Breast epithelium (tissue), 4 donors: ENCODE data around the gene AURKA. TPM values are rescaled to one million over a fixed set of nuclear protein-coding genes. Genes with fewer than 3 reads are reported as not detected.

Experiments used
- DNase-seq, 2 donors: peaks; one replicate each; pipeline ENCODE4 v3.0.0-alpha.2; 2019; ENCODE audit warnings: low spot score in 2 of 2
- H3K27ac ChIP-seq, 2 donors: fragments of 200-600 bp; sonication (generic) in 1 of 2; one replicate each; pipeline ENCODE4 v1.5.1; 2016 to 2019; ENCODE audit warnings: mild to moderate bottlenecking in 1 of 2
- H3K27me3 ChIP-seq, 2 donors: fragments of 200-600 bp; sonication (generic) in 1 of 2; one replicate each; pipeline versions ENCODE4 v1.5.1 to v1.6.0; 2017 to 2019; ENCODE audit warnings: control low read depth in 1 of 2, mild to moderate bottlenecking in 1 of 2
- H3K36me3 ChIP-seq: fragments of 200-600 bp; one replicate; pipeline ENCODE4 v1.5.1; 2019
- H3K4me1 ChIP-seq, 2 donors: fragments of 200-600 bp; sonication (generic); one replicate each; pipeline ENCODE4 v1.5.1; 2016 to 2019; ENCODE audit warnings: control low read depth in 1 of 2
- H3K4me3 ChIP-seq, 3 donors: fragments of 200-600 bp; sonication (generic); 1 replicate in 2 of 3; 2 replicates in 1 of 3; pipeline ENCODE4 v1.5.1; 2016 to 2019; ENCODE audit warnings: mild to moderate bottlenecking in 3 of 3, moderate library complexity in 2 of 3
- H3K9me3 ChIP-seq, 2 donors: fragments of 200-600 bp; sonication (generic) in 1 of 2; one replicate each; pipeline ENCODE4 v1.5.1; 2016 to 2019; ENCODE audit warnings: control low read depth in 1 of 2
- CTCF ChIP-seq, 3 donors: fragments of 450-650 bp; IDR thresholded peaks; one replicate each; pipeline ENCODE4 v1.5.1; 2016 to 2017; ENCODE audit warnings: antibody characterized with exemption in 3 of 3, mild to moderate bottlenecking in 3 of 3, moderate library complexity in 3 of 3
- POLR2A ChIP-seq: fragments of 450-650 bp; IDR thresholded peaks from one replicate; pipeline ENCODE4 v1.6.1; 2016; ENCODE audit warnings: antibody characterized with exemption, mild to moderate bottlenecking, moderate library complexity
- POLR2AphosphoS5 ChIP-seq, 3 donors: sonication (generic); formaldehyde crosslinking; IDR thresholded peaks; one replicate each; pipeline ENCODE4 v1.6.1; 2017; ENCODE audit warnings: antibody characterized with exemption in 3 of 3
- intact Hi-C: fragments of 100-400 bp; cut with DNase I; formaldehyde crosslinking; loops from one replicate; pipeline ENCODE4 v1.15.1; 2023; ENCODE audit warnings: low total_unique reads
- total RNA-seq, 3 donors: library from RNA; depleted of rRNA; stranded (reverse); fragments of >200 nt; gene quantifications; one replicate each; pipeline ENCODE4 v1.1.0, GENCODE V29; 2016

AURKA gene
- total RNA-seq, 3 donors from 2014 or later, result 0.98 to 2.2 (median 1.6) TPM

DNA sequence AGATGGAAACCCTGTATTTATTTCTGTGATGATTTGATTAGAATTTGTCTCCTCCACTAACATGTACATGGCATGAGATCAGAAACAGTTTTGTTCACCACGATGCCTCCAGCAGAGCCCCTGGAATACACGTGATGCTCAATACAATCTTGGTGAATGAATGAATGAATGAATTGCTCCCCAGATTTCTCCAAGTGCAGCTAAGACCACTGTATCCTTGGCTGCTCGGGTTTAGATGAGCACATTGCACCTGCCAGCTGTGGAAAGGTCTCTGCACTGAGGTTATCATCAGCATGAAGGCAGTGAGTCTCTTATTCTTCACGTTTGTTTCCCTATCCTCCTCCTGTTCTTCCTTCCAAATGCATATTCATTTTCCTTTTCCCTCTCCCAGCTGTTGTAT lies 37.9 kb upstream of the AURKA start:
- Histone ChIP-seq H3K9me3 (no peaks in the 10 kb centered on the region), H3K27ac (no peak overlapping the region), H3K27me3 (no peaks in the 10 kb centered on the region), H3K36me3 (no peaks in the 10 kb centered on the region), H3K4me1 (no peaks in the 10 kb centered on the region), H3K4me3 (no peak overlapping the region)
- TF ChIP-seq POLR2AphosphoS5 (IDR thresholded peaks at IDR 0.05) (no peak), POLR2A (no peak), CTCF (IDR thresholded peaks at IDR 0.05) (no peak)
- no peak for DNase-seq
- intact Hi-C loops, result no loop called here

- H3K27me3 ChIP-seq, result no peaks in the 10 kb centered on the region
- TF ChIP-seq CTCF (IDR thresholded peaks at IDR 0.05), result no peak
- no peaks in the 10 kb centered on the region for H3K36me3 ChIP-seq
- intact Hi-C loops, result no loop called here
- H3K4me3 ChIP-seq, result no peak overlapping the region
- H3K27ac ChIP-seq, result no peak overlapping the region
- DNase-seq, result no peak
- H3K9me3 ChIP-seq, result no peaks in the 10 kb centered on the region
- H3K4me1 ChIP-seq, result no peaks in the 10 kb centered on the region
These were observed 37.5 kb upstream of the AURKA start for GRCh38 chr20:56429502-56429901.

DNA sequence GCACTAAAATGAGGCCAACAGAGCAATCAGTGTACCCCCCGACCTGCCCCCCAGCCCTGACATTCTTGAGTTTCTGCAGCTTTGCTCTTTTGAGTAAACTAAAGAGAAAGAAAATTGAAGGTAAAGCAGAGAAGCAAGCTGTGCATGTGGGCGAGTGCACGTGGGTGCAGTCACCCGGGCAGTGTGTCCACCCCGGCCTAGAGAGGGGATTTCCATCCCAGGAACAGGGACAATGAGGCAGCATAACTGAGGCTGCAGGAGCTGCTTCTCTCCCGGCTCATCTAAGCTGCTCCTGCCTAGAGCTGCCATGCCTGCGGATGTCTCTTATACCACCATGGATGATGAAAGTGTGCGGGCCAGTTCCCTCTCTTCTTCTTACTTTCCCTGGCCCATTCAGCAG lies 36.9 kb upstream of the AURKA start:
- Histone ChIP-seq H3K9me3 (no peaks in the 10 kb centered on the region), H3K27ac (no peak overlapping the region), H3K4me3 (no peak overlapping the region), H3K27me3 (no peaks in the 10 kb centered on the region), H3K36me3 (no peaks in the 10 kb centered on the region), H3K4me1 (no peaks in the 10 kb centered on the region)
- no peak for DNase-seq
- TF ChIP-seq CTCF (IDR thresholded peaks at IDR 0.05), result no peak
- no peak for TF ChIP-seq POLR2A
- TF ChIP-seq POLR2AphosphoS5 (IDR thresholded peaks at IDR 0.05), result no peak
- intact Hi-C loops, result no loop called here

- Histone ChIP-seq H3K4me1 (no peaks in the 10 kb centered on the region), H3K36me3 (no peaks in the 10 kb centered on the region), H3K27ac (no peak overlapping the region), H3K27me3 (no peaks in the 10 kb centered on the region), H3K9me3 (no peaks in the 10 kb centered on the region), H3K4me3 (no peak overlapping the region)
- no peak for DNase-seq
- intact Hi-C loops, result no loop called here
- TF ChIP-seq CTCF (IDR thresholded peaks at IDR 0.05) (no peak), POLR2A (no peak), POLR2AphosphoS5 (IDR thresholded peaks at IDR 0.05) (no peak)
These were observed 36.4 kb upstream of the AURKA start for GRCh38 chr20:56428410-56428809.

DNA sequence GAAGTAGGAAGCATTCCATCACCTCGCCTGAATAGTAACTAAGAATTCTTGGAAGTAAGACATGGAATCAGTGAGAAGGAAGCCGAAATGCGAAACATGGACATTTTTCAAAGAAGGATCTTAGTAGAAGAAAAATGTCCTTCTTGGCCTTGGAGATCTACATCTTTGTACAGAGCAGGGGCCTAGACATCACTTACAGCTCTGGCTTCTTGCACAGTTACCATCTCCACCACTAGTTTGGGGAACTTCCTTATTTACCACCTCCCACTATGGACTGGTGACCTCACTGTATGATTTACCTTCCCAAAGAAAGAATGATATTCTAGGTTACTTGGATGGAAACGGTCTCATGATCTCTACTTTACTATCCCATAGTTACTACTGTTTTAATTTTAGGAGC lies 35.8 kb upstream of the AURKA start:
- no peaks in the 10 kb centered on the region for H3K27me3 ChIP-seq
- H3K4me3 ChIP-seq, result no peak overlapping the region
- no peak for DNase-seq
- no peaks in the 10 kb centered on the region for H3K9me3 ChIP-seq
- no peaks in the 10 kb centered on the region for H3K4me1 ChIP-seq
- no peaks in the 10 kb centered on the region for H3K36me3 ChIP-seq
- intact Hi-C loops, result no loop called here
- no peak overlapping the region for H3K27ac ChIP-seq
- TF ChIP-seq POLR2AphosphoS5 (IDR thresholded peaks at IDR 0.05) (no peak), POLR2A (no peak), CTCF (IDR thresholded peaks at IDR 0.05) (no peak)
